ENCODE measurements around the gene IDH3G. TPM values are rescaled to one million over a fixed set of nuclear protein-coding genes. Genes with fewer than 3 reads are reported as not detected.

The IDH3G gene
- polyA plus RNA-seq, 1 donor from 2014 or later: 104 TPM

Other genes with a start within 250 kb of the IDH3G start
- gene CCNQ, start 195.2 kb downstream of the IDH3G start, polyA plus RNA-seq: 56.1 TPM
- gene DUSP9, start 147.2 kb downstream of the IDH3G start, polyA plus RNA-seq: not detected
- gene PNCK, start 120.6 kb downstream of the IDH3G start, polyA plus RNA-seq: not detected
- 0.08 TPM for gene SLC6A8, start 106.4 kb downstream of the IDH3G start, polyA plus RNA-seq
- 254 TPM for gene BCAP31, start 70.0 kb downstream of the IDH3G start, polyA plus RNA-seq
- 3.6 TPM for gene ABCD1, start 69.5 kb downstream of the IDH3G start, polyA plus RNA-seq
- not detected for gene PLXNB3, start 30.1 kb downstream of the IDH3G start, polyA plus RNA-seq
- not detected for gene SRPK3, start 13.3 kb downstream of the IDH3G start, polyA plus RNA-seq
- gene SSR4, start 293 bp upstream of the IDH3G start, polyA plus RNA-seq: 395 TPM
- gene PDZD4, start 36.2 kb upstream of the IDH3G start, polyA plus RNA-seq: 0.15 TPM
- 1.8 TPM for gene L1CAM, start 91.8 kb upstream of the IDH3G start, polyA plus RNA-seq
- gene AVPR2, start 110.3 kb upstream of the IDH3G start, polyA plus RNA-seq: not detected
- gene ARHGAP4, start 131.9 kb upstream of the IDH3G start, polyA plus RNA-seq: 123 TPM
- 91.4 TPM for gene NAA10, start 140.7 kb upstream of the IDH3G start, polyA plus RNA-seq
- 1.2 TPM for gene RENBP, start 150.3 kb upstream of the IDH3G start, polyA plus RNA-seq
- 12.2 TPM for gene HCFC1, start 177.4 kb upstream of the IDH3G start, polyA plus RNA-seq
- 7.1 TPM for gene TMEM187, start 178.4 kb upstream of the IDH3G start, polyA plus RNA-seq
- gene IRAK1, start 225.5 kb upstream of the IDH3G start, polyA plus RNA-seq: 110 TPM

Data from IgD-negative memory B cell (primary cell).